Vagina (tissue), 2 donors: Measurements from ENCODE around the gene COL16A1. TPM values are rescaled to one million over a fixed set of nuclear protein-coding genes. Genes with fewer than 3 reads are reported as not detected.

ENCODE experiments used
- DNase-seq, 2 donors: peaks; one replicate each; pipeline ENCODE4 v3.0.0-alpha.2; 2017; ENCODE audit errors: extremely low spot score in 2 of 2
- H3K27ac ChIP-seq: fragments of 200-600 bp; sonication (generic); one replicate; pipeline ENCODE4 v1.5.1; 2019
- H3K27me3 ChIP-seq: fragments of 200-600 bp; sonication (generic); one replicate; pipeline ENCODE4 v1.5.1; 2019
- H3K36me3 ChIP-seq, 2 donors: fragments of 200-600 bp; sonication (generic); one replicate each; pipeline ENCODE4 v1.5.1; 2017 to 2019
- H3K4me1 ChIP-seq: fragments of 200-600 bp; sonication (generic); one replicate; pipeline ENCODE4 v1.5.1; 2019
- H3K4me3 ChIP-seq, 2 donors: fragments of 200-600 bp; sonication (generic); 1 replicate in 1 of 2; 2 replicates in 1 of 2; pipeline ENCODE4 v1.5.1; 2016 to 2019
- H3K9me3 ChIP-seq: fragments of 200-600 bp; sonication (generic); one replicate; pipeline ENCODE4 v1.5.1; 2019
- POLR2A ChIP-seq, 2 donors: fragments of 450-650 bp; IDR thresholded peaks; one replicate each; pipeline ENCODE4 v1.6.1; 2017; ENCODE audit warnings: antibody characterized with exemption in 2 of 2, mild to moderate bottlenecking in 2 of 2, moderate library complexity in 2 of 2
- POLR2AphosphoS5 ChIP-seq, 2 donors: sonication (generic); formaldehyde crosslinking; IDR thresholded peaks; one replicate each; pipeline ENCODE4 v1.9.0; 2017; ENCODE audit warnings: antibody characterized with exemption in 2 of 2, mild to moderate bottlenecking in 2 of 2, low read depth in 1 of 2; ENCODE audit not compliant: insufficient read depth in 1 of 2
- intact Hi-C: fragments of 100-400 bp; cut with DNase I; formaldehyde crosslinking; loops from one replicate; pipeline ENCODE4 v1.15.1; 2023
- total RNA-seq: library from RNA; depleted of rRNA; stranded (reverse); fragments of >200 nt; gene quantifications from one replicate; pipeline ENCODE4 v1.2.3, GENCODE V29; 2016
- TF ChIP-seq, protein P1 (sequence below), 3 experiments: fragments of 450-650 bp in 2 of 3; fragments of 200-600 bp in 1 of 3; sonication (generic) in 1 of 3; IDR thresholded peaks; one replicate each; pipeline ENCODE4 v1.5.1; 2017 to 2019; ENCODE audit warnings: antibody characterized with exemption in 3 of 3, mild to moderate bottlenecking in 2 of 3, moderate library complexity in 2 of 3

The COL16A1 gene
- total RNA-seq, 1 donor from 2014 or later = 82.3 TPM

DNA sequence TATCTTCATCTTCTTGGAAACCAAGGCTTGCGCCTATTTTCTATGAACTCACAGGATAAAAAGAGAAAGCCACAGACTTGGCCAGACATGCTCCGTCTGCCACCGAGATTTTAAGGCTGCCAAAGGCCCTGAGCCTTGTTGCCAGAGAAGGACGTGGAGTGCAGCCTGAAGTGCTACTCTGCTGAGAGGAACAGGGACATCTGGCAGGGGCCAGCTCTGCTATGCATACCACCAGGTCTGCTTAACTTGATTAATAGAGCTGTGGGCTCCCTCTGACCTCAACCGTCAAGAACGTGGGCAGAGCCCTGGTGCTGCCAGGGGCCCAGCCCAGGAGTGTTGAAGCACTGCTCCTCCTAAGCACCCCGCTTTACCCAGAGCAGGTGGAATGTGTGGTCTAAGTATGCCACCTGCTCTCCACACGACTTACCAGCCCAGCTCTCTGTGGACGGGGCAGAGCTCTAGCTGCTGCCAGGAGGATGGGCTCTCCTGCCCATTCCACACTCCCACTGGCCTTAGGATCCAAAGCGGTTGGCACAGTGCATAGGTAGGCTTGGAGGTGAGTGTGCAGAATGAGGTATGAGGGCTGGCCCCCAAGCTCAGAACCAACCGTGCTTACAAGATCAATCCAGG lies 75.8 kb downstream of the COL16A1 start:
- H3K36me3 ChIP-seq = peaks cover 0 to 56% of the 10 kb centered on the region in 2 donors

DNA sequence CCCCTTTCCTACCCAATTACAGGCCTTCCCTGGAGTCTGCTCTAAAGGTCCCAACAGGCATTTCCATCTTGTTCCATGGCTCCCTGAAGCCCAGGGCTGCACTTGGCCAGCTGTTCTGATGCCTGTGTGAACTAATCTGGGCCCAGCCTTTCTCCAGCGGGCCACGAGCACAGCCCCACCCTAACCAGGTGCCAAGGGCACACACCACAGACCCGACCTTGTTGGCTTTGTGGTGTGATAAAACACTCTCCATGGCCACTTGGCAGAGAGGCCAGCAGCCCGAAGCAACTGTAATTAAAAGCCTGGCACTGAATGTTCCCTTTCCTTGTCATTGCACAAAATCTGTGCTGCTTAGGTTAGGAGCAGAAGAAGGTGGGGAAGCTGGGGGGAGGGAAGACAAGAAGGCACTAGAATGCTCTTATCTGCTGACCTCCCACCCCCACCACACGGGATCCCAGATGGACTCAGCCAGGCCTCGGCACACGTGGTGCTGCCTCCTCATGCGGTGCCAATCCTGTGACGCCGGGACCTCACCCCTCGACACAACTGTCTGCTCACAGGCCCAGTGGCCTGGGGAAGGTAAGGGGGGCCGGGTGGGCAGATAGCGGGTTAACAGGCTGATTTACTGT lies 76.4 kb downstream of the COL16A1 start:
- no peak for DNase-seq
- no peaks in the 10 kb centered on the region for H3K27me3 ChIP-seq
- H3K27ac ChIP-seq = no peak overlapping the region
- no peak overlapping the region for H3K4me3 ChIP-seq
- intact Hi-C loops = no loop called here
- peaks cover 27% of the 10 kb centered on the region for H3K4me1 ChIP-seq
- no peaks in the 10 kb centered on the region for H3K9me3 ChIP-seq
- TF ChIP-seq POLR2AphosphoS5 (IDR thresholded peaks at IDR 0.05; ENCODE audit: insufficient read depth in 1 of 2, low read depth in 1 of 2) (no peak), POLR2A (IDR thresholded peaks at IDR 0.05) (no peak)
- TF ChIP-seq, protein P1, sequence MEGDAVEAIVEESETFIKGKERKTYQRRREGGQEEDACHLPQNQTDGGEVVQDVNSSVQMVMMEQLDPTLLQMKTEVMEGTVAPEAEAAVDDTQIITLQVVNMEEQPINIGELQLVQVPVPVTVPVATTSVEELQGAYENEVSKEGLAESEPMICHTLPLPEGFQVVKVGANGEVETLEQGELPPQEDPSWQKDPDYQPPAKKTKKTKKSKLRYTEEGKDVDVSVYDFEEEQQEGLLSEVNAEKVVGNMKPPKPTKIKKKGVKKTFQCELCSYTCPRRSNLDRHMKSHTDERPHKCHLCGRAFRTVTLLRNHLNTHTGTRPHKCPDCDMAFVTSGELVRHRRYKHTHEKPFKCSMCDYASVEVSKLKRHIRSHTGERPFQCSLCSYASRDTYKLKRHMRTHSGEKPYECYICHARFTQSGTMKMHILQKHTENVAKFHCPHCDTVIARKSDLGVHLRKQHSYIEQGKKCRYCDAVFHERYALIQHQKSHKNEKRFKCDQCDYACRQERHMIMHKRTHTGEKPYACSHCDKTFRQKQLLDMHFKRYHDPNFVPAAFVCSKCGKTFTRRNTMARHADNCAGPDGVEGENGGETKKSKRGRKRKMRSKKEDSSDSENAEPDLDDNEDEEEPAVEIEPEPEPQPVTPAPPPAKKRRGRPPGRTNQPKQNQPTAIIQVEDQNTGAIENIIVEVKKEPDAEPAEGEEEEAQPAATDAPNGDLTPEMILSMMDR (IDR thresholded peaks at IDR 0.05) = no peak
- H3K36me3 ChIP-seq = peaks cover 0 to 50% of the 10 kb centered on the region in 2 donors

More for the DNA sequence above, 75.8 kb downstream of the COL16A1 start:
- Histone ChIP-seq H3K27me3 (no peaks in the 10 kb centered on the region), H3K4me3 (no peak overlapping the region), H3K4me1 (peaks cover 27% of the 10 kb centered on the region), H3K27ac (no peak overlapping the region), H3K9me3 (no peaks in the 10 kb centered on the region)
- intact Hi-C loops = no loop called here
- no peak for DNase-seq
- no peak for TF ChIP-seq POLR2A (IDR thresholded peaks at IDR 0.05)
- no peak for TF ChIP-seq POLR2AphosphoS5 (IDR thresholded peaks at IDR 0.05; ENCODE audit: insufficient read depth in 1 of 2, low read depth in 1 of 2)
- TF ChIP-seq, protein P1 (IDR thresholded peaks at IDR 0.05) = no peak

DNA sequence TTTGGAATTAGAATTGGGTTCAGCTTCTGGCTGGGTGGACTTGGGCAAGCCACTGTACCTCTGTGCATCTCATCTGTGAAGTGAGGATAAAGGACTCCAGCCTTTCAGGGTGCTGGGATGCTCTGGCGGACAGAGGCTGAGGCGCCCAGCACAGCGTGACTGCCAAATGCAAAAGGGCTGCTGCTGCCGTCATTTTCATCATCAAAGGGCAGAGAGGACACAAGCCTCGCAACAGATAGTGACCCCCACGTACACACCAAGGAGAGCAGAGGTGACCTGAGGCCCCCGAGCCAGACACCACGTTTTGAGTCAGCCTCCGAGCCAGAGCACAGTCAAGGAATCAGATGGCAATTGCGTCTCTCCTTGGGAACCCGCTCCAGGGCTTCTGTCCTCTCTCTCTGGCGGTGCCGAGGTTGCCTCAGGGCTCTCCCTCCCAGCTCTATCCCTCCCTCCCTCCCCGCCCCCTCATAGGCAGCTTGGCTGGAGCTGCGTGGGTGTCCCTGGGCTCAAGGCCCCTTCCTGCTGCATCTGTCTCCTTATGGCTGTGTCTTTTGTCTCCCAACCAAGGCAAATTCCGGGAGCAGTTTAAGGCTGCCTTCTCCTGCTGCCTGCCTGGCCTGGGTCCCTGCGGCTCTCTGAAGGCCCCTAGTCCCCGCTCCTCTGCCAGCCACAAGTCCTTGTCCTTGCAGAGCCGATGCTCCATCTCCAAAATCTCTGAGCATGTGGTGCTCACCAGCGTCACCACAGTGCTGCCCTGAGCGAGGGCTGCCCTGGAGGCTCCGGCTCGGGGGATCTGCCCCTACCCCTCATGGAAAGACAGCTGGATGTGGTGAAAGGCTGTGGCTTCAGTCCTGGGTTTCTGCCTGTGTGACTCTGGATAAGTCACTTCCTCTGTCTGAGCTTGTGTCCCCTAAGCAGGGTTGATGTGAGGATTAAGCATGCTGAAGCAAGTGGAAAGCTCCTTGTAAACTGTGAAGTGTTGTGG lies 77.3 kb downstream of the COL16A1 start:
- Histone ChIP-seq H3K36me3 (peaks cover 0 to 41% of the 10 kb centered on the region in 2 donors), H3K4me3 (no peak overlapping the region), H3K27ac (no peak overlapping the region), H3K4me1 (peaks cover 27% of the 10 kb centered on the region), H3K9me3 (no peaks in the 10 kb centered on the region), H3K27me3 (no peaks in the 10 kb centered on the region)
- no peak for DNase-seq
- intact Hi-C loops = no loop called here
- no peak for TF ChIP-seq POLR2A (IDR thresholded peaks at IDR 0.05)
- TF ChIP-seq POLR2AphosphoS5 (IDR thresholded peaks at IDR 0.05; ENCODE audit: insufficient read depth in 1 of 2, low read depth in 1 of 2) = no peak
- TF ChIP-seq, protein P1 (IDR thresholded peaks at IDR 0.05) = no peak

GRCh38 chr1:31625561-31626222 lies 78.1 kb downstream of the COL16A1 start:
- no peak overlapping the region for H3K4me3 ChIP-seq
- no peaks in the 10 kb centered on the region for H3K9me3 ChIP-seq
- no peaks in the 10 kb centered on the region for H3K27me3 ChIP-seq
- TF ChIP-seq POLR2AphosphoS5 (IDR thresholded peaks at IDR 0.05; ENCODE audit: insufficient read depth in 1 of 2, low read depth in 1 of 2) = no peak
- TF ChIP-seq, protein P1 (IDR thresholded peaks at IDR 0.05) = no peak
- TF ChIP-seq POLR2A (IDR thresholded peaks at IDR 0.05) = no peak
- H3K27ac ChIP-seq = no peak overlapping the region
- peaks cover 27% of the 10 kb centered on the region for H3K4me1 ChIP-seq
- DNase-seq = no peak
- peaks cover 0 to 33% of the 10 kb centered on the region in 2 donors for H3K36me3 ChIP-seq
- intact Hi-C loops = no loop called here
